ENCODE results near the gene PIGM.

The PIGM gene

GRCh38 chr1:159990005-159990404 lies 41.8 kb downstream of the PIGM start:
- TF ChIP-seq EZH2 (IDR thresholded peaks at IDR 0.05; ENCODE audit: borderline replicate concordance, low read length): no peak
- no peak for TF ChIP-seq CTCF (IDR thresholded peaks at IDR 0.05; ENCODE audit: low read length)
- no peaks in the 10 kb centered on the region for H4K20me1 ChIP-seq (ENCODE audit: insufficient read depth, low read length)
- H3K4me3 ChIP-seq (ENCODE audit: low read depth, low read length, poor library complexity, severe bottlenecking): no peak overlapping the region
- no peaks in the 10 kb centered on the region for H3F3A ChIP-seq (ENCODE audit: insufficient read depth, low read length)
- H3K27ac ChIP-seq (ENCODE audit: low read depth, low read length, poor library complexity, severe bottlenecking): no peak overlapping the region
- no peaks in the 10 kb centered on the region for H3K36me3 ChIP-seq (ENCODE audit: insufficient read depth, low read length)
- H2AFZ ChIP-seq (ENCODE audit: low read length): no peak overlapping the region
- no peaks in the 10 kb centered on the region for H3K4me1 ChIP-seq (ENCODE audit: insufficient read depth, low read length, severe bottlenecking)
- no peaks in the 10 kb centered on the region for H3K79me2 ChIP-seq (ENCODE audit: insufficient read depth, low read length)
- no peaks in the 10 kb centered on the region for H3K27me3 ChIP-seq (ENCODE audit: insufficient read depth, low read length)
- H3K9me2 ChIP-seq (ENCODE audit: low read depth, low read length): no peaks in the 10 kb centered on the region
- no peak overlapping the region for H3K4me2 ChIP-seq (ENCODE audit: low read length)
- H3K9ac ChIP-seq (ENCODE audit: low read length): no peak overlapping the region
- H3K9me3 ChIP-seq (ENCODE audit: low read length): no peaks in the 10 kb centered on the region

- Histone ChIP-seq H3K4me3 (ENCODE audit: low read depth, low read length, poor library complexity, severe bottlenecking) (no peak overlapping the region), H3K27me3 (ENCODE audit: insufficient read depth, low read length) (no peaks in the 10 kb centered on the region), H2AFZ (ENCODE audit: low read length) (no peak overlapping the region), H3K27ac (ENCODE audit: low read depth, low read length, poor library complexity, severe bottlenecking) (no peak overlapping the region), H3K79me2 (ENCODE audit: insufficient read depth, low read length) (no peaks in the 10 kb centered on the region), H3K4me1 (ENCODE audit: insufficient read depth, low read length, severe bottlenecking) (no peaks in the 10 kb centered on the region), H4K20me1 (ENCODE audit: insufficient read depth, low read length) (no peaks in the 10 kb centered on the region), H3K36me3 (ENCODE audit: insufficient read depth, low read length) (no peaks in the 10 kb centered on the region), H3K9me3 (ENCODE audit: low read length) (no peaks in the 10 kb centered on the region), H3F3A (ENCODE audit: insufficient read depth, low read length) (no peaks in the 10 kb centered on the region), H3K9ac (ENCODE audit: low read length) (no peak overlapping the region), H3K9me2 (ENCODE audit: low read depth, low read length) (no peaks in the 10 kb centered on the region), H3K4me2 (ENCODE audit: low read length) (no peak overlapping the region)
- no peak for TF ChIP-seq EZH2 (IDR thresholded peaks at IDR 0.05; ENCODE audit: borderline replicate concordance, low read length)
- no peak for TF ChIP-seq CTCF (IDR thresholded peaks at IDR 0.05; ENCODE audit: low read length)
These were observed 42.2 kb downstream of the PIGM start for GRCh38 chr1:159989581-159989980.

- no peaks in the 10 kb centered on the region for H3K4me1 ChIP-seq (ENCODE audit: insufficient read depth, low read length, severe bottlenecking)
- no peak overlapping the region for H3K4me3 ChIP-seq (ENCODE audit: low read depth, low read length, poor library complexity, severe bottlenecking)
- H3K36me3 ChIP-seq (ENCODE audit: insufficient read depth, low read length): no peaks in the 10 kb centered on the region
- H3K9me3 ChIP-seq (ENCODE audit: low read length): no peaks in the 10 kb centered on the region
- H3K27me3 ChIP-seq (ENCODE audit: insufficient read depth, low read length): peaks cover 1% of the 10 kb centered on the region; the same call in 1 of the 2 replicates
- H3K27ac ChIP-seq (ENCODE audit: low read depth, low read length, poor library complexity, severe bottlenecking): no peak overlapping the region
- no peaks in the 10 kb centered on the region for H3K79me2 ChIP-seq (ENCODE audit: insufficient read depth, low read length)
- no peak overlapping the region for H3K4me2 ChIP-seq (ENCODE audit: low read length)
- no peaks in the 10 kb centered on the region for H3K9me2 ChIP-seq (ENCODE audit: low read depth, low read length)
- H3F3A ChIP-seq (ENCODE audit: insufficient read depth, low read length): no peaks in the 10 kb centered on the region
- TF ChIP-seq CTCF (IDR thresholded peaks at IDR 0.05; ENCODE audit: low read length) (no peak), EZH2 (IDR thresholded peaks at IDR 0.05; ENCODE audit: borderline replicate concordance, low read length) (no peak)
- H3K9ac ChIP-seq (ENCODE audit: low read length): no peak overlapping the region
- H2AFZ ChIP-seq (ENCODE audit: low read length): no peak overlapping the region
- H4K20me1 ChIP-seq (ENCODE audit: insufficient read depth, low read length): no peaks in the 10 kb centered on the region
These were observed 43.8 kb downstream of the PIGM start for GRCh38 chr1:159988006-159988405.

Data from OCI-LY1 (cell line).